ENCODE data around the gene TMPRSS6. TPM values are rescaled to one million over a fixed set of nuclear protein-coding genes. Genes with fewer than 3 reads are reported as not detected.

TMPRSS6 gene
- total RNA-seq, 2 donors from 2014 or later = 86.6 to 343 TPM

DNA sequence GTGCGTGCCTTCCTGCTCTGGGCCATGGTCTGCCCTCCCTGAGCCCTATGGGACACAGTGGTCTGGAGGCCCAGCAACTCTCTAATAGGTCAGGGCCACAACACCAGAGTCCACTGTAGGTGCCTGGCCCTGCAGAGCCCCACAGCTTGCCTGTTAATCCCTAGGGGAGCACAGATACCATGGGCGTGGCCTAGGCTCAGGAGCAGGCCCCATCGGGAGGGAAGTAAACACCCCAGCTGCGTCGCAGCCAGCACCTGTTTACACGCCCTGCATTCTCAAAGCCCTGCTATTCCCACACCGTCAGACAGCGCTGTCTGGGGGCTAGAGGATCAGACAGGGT, 55.5 kb downstream of the TMPRSS6 start:
- no peak overlapping the region for H3K4me3 Mint-ChIP-seq
- H3K27me3 Mint-ChIP-seq = no peaks in the 10 kb centered on the region
- no peaks in the 10 kb centered on the region for H3K4me1 Mint-ChIP-seq
- no peaks in the 10 kb centered on the region for H3K9me3 Mint-ChIP-seq
- no peak for ATAC-seq (replicated peaks)
- no peak overlapping the region for H3K27ac Mint-ChIP-seq
- H3K36me3 Mint-ChIP-seq (ENCODE audit: low read depth) = peaks cover 43% of the 10 kb centered on the region

DNA sequence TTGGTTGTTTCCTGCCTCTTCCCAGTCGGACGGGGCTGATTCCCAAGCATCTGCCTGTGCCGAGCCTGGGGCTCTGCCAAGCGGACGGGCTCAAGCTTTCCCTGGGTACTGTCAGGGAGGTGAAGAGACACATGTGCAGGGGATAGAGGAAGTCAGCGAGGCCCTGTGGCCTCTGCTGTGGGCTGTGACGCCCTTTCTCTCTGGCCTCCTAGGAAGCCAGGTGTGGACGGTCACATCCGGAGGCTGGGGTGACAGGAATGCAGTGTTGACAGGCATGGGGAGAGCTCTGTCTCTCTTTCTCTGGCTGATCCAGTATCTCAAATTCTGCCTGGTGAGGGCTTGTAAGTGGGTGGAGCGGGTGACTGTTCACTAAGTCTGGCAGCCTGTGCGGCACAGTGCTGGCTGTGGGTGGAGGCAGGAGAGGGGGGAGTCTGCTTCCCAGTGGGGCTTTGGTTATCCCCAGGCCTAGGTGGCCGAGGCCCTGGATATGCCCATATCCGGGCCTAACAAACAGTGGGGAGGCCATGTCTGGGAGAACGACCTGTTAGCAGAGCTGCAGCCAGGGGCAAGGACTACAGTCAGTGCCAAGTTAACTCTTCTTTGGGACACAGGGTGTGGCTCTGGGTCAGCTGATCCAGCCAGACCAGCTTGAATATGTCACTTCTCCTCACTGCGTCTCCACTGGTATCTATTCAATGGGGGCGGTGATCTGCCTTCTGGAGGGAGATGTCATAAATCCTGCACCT, 56.0 kb downstream of the TMPRSS6 start:
- no peak for ATAC-seq (replicated peaks)
- Mint-ChIP-seq H3K27me3 (no peaks in the 10 kb centered on the region), H3K4me1 (no peaks in the 10 kb centered on the region), H3K9me3 (no peaks in the 10 kb centered on the region), H3K4me3 (peak overlapping the region; percentile 74), H3K27ac (peak overlapping the region; percentile 54), H3K36me3 (ENCODE audit: low read depth) (peaks cover 42% of the 10 kb centered on the region)

DNA sequence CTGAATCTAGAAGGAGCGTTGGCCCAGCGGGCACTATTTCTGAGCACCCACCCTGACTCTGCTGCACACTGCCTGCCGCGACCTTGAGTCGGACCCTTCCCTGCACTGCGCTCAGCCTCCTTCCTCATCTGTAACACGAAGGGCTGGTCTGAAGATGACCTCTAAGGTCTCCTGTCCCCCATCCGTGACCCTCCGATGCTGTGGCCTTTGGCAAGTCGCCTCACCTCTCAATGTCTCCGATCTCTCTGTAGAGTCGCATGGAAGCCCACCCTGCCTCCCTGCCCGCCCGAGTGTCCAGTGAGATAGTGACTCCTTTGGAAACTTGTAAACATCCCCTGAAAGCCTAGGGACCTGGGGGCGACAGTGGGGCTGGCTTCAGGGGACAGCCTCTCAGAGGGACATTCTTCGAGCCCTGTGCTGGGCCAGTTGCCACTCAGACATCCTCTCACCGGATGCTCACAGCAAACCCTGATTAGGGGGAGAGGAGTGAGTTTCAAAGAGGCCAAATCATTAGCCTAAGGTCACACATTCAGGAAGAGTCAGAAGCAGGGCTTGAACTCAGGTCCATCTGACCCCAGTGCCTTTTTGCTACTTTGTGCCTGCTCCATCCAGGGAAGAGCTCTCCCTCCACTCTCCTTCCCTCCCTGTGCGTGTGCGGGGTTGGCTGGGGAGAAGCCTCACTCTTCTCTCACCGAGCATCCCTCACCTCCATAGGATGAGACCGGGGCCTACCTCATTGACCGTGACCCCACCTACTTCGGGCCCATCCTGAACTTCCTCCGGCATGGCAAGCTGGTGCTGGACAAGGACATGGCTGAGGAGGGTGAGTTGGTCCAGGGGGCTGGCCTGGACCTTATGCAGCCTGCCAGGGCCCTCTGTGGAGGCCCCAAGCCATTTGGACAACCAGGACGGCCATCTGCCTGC, 56.9 kb downstream of the TMPRSS6 start:
- H3K4me3 Mint-ChIP-seq = peak overlapping the region; percentile 74
- H3K4me1 Mint-ChIP-seq = no peaks in the 10 kb centered on the region
- no peak for ATAC-seq (replicated peaks)
- H3K36me3 Mint-ChIP-seq (ENCODE audit: low read depth) = peaks cover 37% of the 10 kb centered on the region
- no peaks in the 10 kb centered on the region for H3K9me3 Mint-ChIP-seq
- H3K27me3 Mint-ChIP-seq = no peaks in the 10 kb centered on the region
- peak overlapping the region; percentile 44 for H3K27ac Mint-ChIP-seq

DNA sequence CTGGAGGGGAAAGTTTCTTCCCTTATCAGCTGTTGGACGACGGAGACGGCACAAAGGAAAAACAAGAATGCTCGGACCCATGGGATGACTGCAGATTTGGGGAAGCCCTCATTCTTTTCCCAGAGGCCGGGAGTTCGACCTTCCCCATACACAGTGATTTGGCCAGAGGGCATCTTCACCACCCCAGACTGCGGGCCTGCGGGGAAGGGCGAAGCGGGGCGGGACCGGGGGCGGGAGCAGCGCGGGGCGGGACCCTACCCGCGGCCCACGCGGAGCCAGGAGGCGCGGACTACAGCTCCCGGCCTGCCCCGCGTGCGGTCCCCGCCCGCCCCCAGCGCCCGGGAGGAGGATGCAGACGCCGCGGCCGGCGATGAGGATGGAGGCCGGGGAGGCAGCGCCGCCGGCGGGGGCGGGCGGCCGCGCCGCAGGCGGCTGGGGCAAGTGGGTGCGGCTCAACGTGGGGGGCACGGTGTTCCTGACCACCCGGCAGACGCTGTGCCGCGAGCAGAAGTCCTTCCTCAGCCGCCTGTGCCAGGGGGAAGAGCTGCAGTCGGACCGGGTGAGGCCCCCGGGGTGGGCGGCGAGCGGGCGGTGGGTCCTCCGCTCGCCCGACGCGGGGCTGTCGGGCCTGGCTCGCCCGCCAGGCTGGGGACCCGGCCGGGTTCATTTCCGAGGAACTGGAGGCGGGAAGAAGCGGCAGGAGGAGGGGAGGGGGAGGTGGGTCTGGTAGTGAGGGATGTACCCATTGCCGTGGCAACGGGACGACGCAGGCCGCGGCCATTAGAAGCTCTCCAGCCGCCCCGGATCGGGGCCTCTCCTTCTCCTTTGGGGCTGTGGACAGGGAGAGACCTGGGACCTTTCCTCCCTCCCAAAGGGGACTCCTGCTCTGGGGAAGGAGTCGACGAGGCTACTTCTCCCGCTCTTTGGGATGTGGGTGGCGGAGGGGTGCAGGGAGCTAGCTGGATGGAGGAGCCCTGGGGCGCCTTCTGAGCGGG, 57.8 kb downstream of the TMPRSS6 start, which contains the start of gene KCTD17:
TSS of gene KCTD17 (plus strand) at position 352 of the 995 bp plus-strand sequence. CDS start at position 371, 19 bp downstream.
- H3K4me1 Mint-ChIP-seq = no peaks in the 10 kb centered on the region
- ATAC-seq (replicated peaks) = peak; percentile 99
- no peaks in the 10 kb centered on the region for H3K27me3 Mint-ChIP-seq
- H3K36me3 Mint-ChIP-seq (ENCODE audit: low read depth) = peaks cover 27% of the 10 kb centered on the region
- H3K9me3 Mint-ChIP-seq = no peaks in the 10 kb centered on the region
- H3K27ac Mint-ChIP-seq = peak within 1 kb of the TSS; percentile 44
- peak within 1 kb of the TSS; percentile 74 for H3K4me3 Mint-ChIP-seq

DNA sequence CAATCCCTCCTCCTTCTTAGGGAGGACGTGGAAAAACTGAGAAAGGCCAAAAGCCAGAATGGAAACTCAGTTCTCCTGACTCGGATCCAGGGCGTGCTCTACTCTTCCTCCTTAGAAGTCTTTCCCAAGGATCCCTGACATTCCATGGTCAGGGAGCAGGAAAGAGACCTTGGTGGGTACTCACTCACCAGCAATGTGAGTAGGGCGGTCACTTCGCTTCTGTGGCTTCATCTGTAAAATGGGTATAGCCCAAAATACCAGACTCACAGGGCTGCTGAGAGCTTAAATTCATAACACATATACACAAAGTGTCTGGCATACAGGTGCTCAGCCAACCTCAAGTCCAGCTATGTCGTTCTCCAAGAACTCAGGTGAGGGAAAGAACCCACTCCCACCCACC, 58.6 kb downstream of the TMPRSS6 start:
- peak overlapping the region; percentile 36 for H3K27ac Mint-ChIP-seq
- H3K36me3 Mint-ChIP-seq (ENCODE audit: low read depth) = peaks cover 20% of the 10 kb centered on the region
- H3K4me1 Mint-ChIP-seq = no peaks in the 10 kb centered on the region
- ATAC-seq (replicated peaks) = no peak
- no peaks in the 10 kb centered on the region for H3K9me3 Mint-ChIP-seq
- H3K27me3 Mint-ChIP-seq = no peaks in the 10 kb centered on the region
- H3K4me3 Mint-ChIP-seq = peak overlapping the region; percentile 74

DNA sequence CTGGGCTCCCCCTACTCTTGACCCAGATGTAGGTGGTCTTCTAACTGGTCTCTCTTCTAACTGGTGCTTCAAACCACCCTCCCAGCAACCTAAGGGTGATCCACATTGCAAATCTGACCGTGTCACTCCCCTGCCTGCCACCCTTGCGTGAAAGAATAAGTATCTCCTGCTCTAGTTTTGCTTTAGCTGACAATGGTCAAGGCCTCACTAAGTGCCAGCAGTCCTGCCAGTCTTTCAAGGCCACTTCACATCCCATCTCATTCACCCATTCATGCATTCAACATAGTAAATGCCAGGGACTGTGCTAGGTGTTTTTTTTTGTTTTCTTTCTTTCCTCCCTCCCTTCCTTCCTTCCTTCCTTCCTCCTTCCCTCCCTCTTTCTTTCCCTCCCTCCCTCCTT, 60.3 kb downstream of the TMPRSS6 start:
- H3K36me3 Mint-ChIP-seq (ENCODE audit: low read depth) = peaks cover 8% of the 10 kb centered on the region
- no peak overlapping the region for H3K27ac Mint-ChIP-seq
- no peak for ATAC-seq (replicated peaks)
- H3K4me1 Mint-ChIP-seq = peaks cover 6% of the 10 kb centered on the region
- no peak overlapping the region for H3K4me3 Mint-ChIP-seq
- H3K9me3 Mint-ChIP-seq = no peaks in the 10 kb centered on the region
- no peaks in the 10 kb centered on the region for H3K27me3 Mint-ChIP-seq

DNA sequence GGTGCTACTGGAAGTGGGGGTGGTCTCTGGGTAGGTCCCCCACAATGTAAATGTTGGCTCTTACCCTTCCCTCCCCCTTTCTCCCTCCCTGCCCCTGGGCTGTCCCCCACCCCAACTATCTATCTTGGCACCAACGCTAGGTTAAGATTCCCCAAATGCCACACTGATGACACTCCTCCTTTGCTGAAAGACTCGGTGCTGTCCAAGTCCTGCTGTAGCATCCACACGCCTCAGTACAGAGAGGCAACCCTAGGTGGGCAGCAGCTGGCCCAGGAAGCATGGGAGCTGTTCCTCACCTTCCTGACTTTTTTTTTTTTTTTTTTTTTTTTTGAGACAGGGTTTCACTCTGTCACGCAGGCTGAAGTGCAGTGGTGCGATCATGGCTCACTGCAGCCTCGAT, 61.4 kb downstream of the TMPRSS6 start:
- Mint-ChIP-seq H3K36me3 (ENCODE audit: low read depth) (peaks cover 2% of the 10 kb centered on the region), H3K27ac (no peak overlapping the region), H3K4me1 (peaks cover 6% of the 10 kb centered on the region), H3K4me3 (no peak overlapping the region), H3K27me3 (no peaks in the 10 kb centered on the region), H3K9me3 (no peaks in the 10 kb centered on the region)
- no peak for ATAC-seq (replicated peaks)

DNA sequence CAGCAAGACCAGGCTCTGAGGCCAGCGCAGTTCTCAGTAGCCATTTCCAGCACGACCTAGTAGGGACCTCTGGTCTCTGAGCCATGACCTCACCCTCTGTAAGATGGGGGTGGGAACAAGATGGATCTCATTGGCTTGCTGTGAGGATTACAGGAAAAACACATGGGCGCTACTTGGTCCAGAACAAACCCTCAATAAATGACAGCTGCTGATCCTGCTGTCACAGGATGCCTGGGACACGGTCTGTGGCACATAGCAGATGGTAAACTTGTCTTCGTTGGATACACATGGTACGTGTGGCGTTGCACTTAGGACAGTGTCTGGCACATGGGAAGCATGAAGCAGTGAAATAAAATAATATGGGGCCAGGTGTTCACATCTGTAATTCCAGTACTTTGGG, 62.5 kb downstream of the TMPRSS6 start:
- no peak for ATAC-seq (replicated peaks)
- H3K27ac Mint-ChIP-seq = no peak overlapping the region
- no peak overlapping the region for H3K4me3 Mint-ChIP-seq
- no peaks in the 10 kb centered on the region for H3K36me3 Mint-ChIP-seq (ENCODE audit: low read depth)
- H3K9me3 Mint-ChIP-seq = no peaks in the 10 kb centered on the region
- H3K4me1 Mint-ChIP-seq = peaks cover 6% of the 10 kb centered on the region
- H3K27me3 Mint-ChIP-seq = no peaks in the 10 kb centered on the region

DNA sequence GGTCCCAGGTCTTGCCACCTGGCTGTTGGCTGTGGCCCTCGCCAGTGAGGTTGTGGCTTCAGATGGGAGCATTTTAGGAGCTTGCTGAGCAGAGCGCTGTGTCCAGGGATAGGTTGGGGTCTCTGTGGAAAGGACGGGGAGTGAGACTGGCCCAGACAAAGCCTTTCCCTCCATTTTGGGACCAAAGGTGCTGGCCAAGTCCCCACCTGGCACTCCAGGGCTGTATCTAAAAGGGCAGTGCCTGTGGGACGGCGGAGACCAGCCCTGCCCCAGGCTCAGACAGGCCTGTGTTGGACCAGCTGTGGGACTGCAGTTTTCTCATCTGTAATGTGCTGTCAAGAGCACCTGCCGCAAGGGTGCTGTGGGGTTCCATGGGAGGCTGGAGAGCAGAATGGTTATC, 62.9 kb downstream of the TMPRSS6 start:
- no peak overlapping the region for H3K27ac Mint-ChIP-seq
- no peaks in the 10 kb centered on the region for H3K9me3 Mint-ChIP-seq
- no peaks in the 10 kb centered on the region for H3K36me3 Mint-ChIP-seq (ENCODE audit: low read depth)
- no peaks in the 10 kb centered on the region for H3K27me3 Mint-ChIP-seq
- no peak overlapping the region for H3K4me3 Mint-ChIP-seq
- H3K4me1 Mint-ChIP-seq = peaks cover 6% of the 10 kb centered on the region
- ATAC-seq (replicated peaks) = no peak

DNA sequence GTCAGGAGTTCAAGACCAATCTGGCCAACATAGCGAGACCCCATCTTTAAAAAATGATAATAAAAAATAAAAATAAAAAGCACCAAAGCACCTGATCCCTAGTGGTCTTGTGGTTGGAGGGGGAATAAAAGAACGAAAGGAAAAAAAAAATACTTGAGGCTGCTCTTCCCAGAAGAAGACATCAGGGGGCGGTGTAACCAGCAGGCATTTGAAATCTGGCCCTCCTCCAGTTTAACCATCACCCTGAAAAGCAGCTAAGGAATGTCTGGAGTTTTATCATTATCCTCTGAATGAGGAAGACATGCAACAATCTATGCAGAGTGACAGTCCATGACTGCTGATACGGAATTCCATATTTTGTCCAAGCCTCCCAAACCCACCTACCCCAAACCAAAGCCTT, 63.6 kb downstream of the TMPRSS6 start:
- Mint-ChIP-seq H3K27me3 (no peaks in the 10 kb centered on the region), H3K9me3 (no peaks in the 10 kb centered on the region), H3K4me3 (no peak overlapping the region), H3K4me1 (peaks cover 6% of the 10 kb centered on the region), H3K27ac (no peak overlapping the region), H3K36me3 (ENCODE audit: low read depth) (no peaks in the 10 kb centered on the region)
- ATAC-seq (replicated peaks) = no peak

DNA sequence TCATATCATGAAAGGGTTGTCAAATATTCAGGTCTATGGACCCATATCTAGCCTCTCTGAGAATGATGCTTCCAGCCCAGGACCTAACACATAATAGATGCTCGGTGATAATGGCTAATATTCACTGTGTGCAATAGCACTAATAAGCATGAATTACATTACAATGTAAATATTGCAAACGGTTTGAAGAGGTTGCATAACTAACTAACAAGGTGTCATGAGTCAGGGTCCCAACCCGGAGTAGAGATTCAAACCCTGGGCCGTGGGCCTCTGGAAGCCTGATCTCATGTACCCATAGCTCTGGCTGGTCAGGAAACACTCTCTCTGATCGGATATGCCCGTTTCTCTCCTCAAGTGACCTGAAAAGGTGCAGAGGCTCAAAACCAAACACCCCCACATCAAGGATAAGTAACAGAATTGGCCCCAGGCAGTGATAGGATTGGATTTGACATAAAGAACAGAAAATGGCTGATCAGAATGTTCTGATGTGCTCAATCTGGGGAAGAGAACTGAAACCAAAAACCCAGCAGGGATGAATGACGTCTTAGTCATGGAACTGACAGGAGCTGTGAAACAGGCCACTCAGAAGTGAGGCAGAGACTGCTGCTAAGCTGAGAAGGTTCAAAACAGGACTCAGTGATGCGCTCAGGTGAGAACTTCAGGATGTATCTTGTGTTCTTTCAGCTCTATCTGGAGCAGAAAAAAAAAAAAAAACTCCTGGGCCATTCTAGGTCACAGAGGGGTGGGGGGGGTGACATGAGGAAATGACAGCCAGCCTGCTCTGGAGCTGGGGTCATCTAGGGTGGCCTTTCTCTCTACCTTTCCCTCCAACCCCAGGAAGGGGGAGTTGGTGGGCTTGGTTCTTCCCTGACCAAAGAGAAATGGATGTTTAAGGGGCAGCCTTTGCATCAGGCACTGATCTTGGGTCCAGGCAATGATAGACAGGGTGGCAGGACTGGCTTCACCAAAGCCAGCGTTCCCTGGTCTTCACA, 64.6 kb downstream of the TMPRSS6 start:
- peak overlapping the region; percentile 64 for H3K27ac Mint-ChIP-seq
- H3K4me1 Mint-ChIP-seq = peaks cover 6% of the 10 kb centered on the region
- H3K36me3 Mint-ChIP-seq (ENCODE audit: low read depth) = no peaks in the 10 kb centered on the region
- ATAC-seq (replicated peaks) = peak; percentile 84
- H3K27me3 Mint-ChIP-seq = peaks cover 3% of the 10 kb centered on the region
- H3K4me3 Mint-ChIP-seq = no peak overlapping the region
- H3K9me3 Mint-ChIP-seq = no peaks in the 10 kb centered on the region

DNA sequence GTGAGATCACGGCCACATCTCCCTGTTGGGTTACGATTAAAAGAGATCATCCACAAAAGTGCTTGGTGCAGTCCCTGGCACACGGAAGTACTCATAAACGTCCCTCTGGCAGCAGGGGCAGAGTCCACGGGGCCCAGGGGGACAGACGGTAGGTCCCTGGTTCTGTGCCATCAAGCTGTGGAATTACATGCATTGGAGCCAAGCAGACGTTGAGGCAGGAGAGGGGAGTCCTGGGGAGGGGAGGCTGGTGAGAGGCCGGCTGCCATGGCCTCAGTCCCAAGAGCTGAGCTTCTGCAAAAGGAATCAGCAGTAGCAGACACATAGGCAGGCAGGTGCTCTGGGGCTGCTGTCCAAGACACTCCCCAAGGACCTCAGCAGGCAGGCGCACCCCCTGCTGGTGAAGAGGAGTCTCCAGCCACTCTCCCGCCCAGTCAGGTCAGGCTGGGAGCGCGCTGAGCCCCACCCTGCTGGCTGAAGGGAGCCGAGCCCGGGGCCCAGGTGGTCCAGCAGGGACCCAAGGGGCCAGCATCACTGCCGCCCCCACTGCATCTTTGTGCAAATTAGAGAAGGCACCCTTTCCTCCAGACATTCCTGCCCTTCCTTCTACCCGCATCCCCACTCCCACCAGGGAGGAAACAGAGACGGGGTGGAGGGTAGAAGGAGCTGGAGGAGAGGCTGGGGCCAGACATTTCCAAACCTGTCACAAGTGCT, 65.5 kb downstream of the TMPRSS6 start:
- H3K36me3 Mint-ChIP-seq (ENCODE audit: low read depth) = no peaks in the 10 kb centered on the region
- ATAC-seq (replicated peaks) = peak; percentile 72
- no peaks in the 10 kb centered on the region for H3K9me3 Mint-ChIP-seq
- H3K4me3 Mint-ChIP-seq = no peak overlapping the region
- H3K27ac Mint-ChIP-seq = no peak overlapping the region
- H3K27me3 Mint-ChIP-seq = peaks cover 3% of the 10 kb centered on the region
- peaks cover 6% of the 10 kb centered on the region for H3K4me1 Mint-ChIP-seq
